ENCODE measurements around the gene RALGPS2. TPM values are rescaled to one million over a fixed set of nuclear protein-coding genes. Genes with fewer than 3 reads are reported as not detected.

Gene RALGPS2
- total RNA-seq, 1 donor, result 38.0 TPM

DNA sequence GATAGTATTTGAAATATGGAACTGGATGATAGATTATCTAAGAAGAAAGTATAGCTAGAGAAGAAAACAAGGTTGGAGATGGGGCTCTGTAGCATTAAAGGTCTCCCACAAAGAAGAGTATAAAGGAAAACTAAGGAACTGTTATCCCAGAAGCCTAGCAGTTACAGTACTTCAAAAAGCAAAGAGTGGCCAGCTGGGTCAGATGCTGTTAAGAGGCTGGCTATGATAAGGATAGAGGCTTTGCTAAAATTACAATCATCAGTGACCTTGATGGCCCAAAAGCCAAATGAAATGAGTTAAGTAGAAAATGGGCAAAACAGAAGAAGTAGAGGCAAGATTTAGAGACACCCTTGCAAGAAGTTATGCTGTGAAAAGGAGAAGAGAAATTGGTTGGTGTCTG lies 170.9 kb downstream of the RALGPS2 start:
- no peak for DNase-seq (ENCODE audit: low read depth)
- no peak overlapping the region for H3K4me3 ChIP-seq (ENCODE audit: low read depth, low read length)
- TF ChIP-seq, protein P1, sequence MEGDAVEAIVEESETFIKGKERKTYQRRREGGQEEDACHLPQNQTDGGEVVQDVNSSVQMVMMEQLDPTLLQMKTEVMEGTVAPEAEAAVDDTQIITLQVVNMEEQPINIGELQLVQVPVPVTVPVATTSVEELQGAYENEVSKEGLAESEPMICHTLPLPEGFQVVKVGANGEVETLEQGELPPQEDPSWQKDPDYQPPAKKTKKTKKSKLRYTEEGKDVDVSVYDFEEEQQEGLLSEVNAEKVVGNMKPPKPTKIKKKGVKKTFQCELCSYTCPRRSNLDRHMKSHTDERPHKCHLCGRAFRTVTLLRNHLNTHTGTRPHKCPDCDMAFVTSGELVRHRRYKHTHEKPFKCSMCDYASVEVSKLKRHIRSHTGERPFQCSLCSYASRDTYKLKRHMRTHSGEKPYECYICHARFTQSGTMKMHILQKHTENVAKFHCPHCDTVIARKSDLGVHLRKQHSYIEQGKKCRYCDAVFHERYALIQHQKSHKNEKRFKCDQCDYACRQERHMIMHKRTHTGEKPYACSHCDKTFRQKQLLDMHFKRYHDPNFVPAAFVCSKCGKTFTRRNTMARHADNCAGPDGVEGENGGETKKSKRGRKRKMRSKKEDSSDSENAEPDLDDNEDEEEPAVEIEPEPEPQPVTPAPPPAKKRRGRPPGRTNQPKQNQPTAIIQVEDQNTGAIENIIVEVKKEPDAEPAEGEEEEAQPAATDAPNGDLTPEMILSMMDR (IDR thresholded peaks at IDR 0.05; ENCODE audit: insufficient read depth, low read depth, low read length), result no peak

DNA sequence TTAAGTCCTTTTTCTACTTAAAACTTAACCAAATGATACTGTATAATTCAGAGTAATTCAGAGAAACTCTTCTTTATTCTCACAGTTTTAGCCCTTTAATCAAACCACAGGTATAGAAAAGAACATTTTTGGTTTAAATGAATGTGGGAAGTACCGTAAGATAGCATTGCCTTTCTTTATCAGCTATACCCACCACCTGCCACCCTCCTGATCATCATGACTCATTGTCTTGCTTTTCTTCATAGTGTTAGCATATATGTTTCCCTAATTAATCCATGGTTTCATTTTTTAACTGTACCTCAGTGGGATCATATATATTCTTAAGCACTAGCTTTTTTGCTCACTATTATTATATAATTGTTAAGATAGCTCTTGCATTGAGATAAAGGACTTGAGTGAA lies 173.4 kb downstream of the RALGPS2 start:
- H3K4me3 ChIP-seq (ENCODE audit: low read depth, low read length), result no peak overlapping the region
- no peak for DNase-seq (ENCODE audit: low read depth)
- TF ChIP-seq, protein P1 (IDR thresholded peaks at IDR 0.05; ENCODE audit: insufficient read depth, low read depth, low read length), result no peak

DNA sequence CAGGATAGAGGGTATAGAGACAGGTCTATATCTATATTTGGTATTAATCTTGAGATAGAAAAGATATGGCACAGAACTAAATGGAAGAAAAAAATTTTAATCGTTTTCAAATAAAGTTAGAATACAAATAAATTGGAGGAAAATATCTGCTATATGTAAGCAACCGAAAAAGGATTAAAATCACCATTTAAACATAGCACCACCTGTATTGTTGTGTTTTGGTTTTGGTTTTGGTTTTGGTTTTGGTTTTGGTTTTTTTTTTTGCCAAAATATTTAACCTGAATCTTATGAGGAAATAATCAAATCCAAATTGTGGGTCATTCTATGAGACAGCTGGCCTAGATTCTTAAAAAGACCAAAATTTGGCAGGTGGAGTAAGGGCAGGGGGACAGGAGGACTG lies 174.4 kb downstream of the RALGPS2 start:
- no peak for DNase-seq (ENCODE audit: low read depth)
- H3K4me3 ChIP-seq (ENCODE audit: low read depth, low read length), result no peak overlapping the region
- TF ChIP-seq, protein P1 (IDR thresholded peaks at IDR 0.05; ENCODE audit: insufficient read depth, low read depth, low read length), result no peak

DNA sequence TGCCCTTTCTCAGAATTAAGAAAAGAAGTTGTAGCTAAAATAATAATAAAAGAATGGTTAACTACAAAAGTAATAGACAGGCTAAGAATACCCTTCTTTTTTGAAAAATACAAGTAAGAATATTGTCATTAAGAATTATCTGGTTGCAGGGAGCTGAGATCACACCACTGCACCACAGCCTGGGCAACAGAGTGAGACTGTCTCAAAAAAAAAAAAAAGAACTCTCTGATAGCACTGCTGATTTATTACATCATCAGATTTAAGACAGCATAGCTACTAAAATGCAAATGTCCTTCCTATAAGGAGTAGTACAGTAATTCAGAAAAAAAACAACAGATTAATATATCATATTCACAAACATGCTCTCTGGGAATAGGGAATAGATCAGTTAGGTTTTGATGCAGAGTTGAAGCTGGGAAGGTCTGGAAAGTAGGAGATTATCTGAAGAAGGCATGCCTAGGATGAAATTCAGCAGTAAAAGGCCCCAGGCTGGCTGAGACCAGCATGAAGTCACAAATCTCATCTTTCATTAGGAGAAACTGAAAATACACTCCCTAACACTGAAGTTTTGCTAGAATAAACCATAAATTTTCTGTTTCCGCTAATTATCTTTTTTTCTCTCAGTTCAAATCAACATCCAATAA lies 176.6 kb downstream of the RALGPS2 start:
- H3K4me3 ChIP-seq (ENCODE audit: low read depth, low read length), result no peak overlapping the region
- no peak for DNase-seq (ENCODE audit: low read depth)
- TF ChIP-seq, protein P1 (IDR thresholded peaks at IDR 0.05; ENCODE audit: insufficient read depth, low read depth, low read length), result no peak

DNA sequence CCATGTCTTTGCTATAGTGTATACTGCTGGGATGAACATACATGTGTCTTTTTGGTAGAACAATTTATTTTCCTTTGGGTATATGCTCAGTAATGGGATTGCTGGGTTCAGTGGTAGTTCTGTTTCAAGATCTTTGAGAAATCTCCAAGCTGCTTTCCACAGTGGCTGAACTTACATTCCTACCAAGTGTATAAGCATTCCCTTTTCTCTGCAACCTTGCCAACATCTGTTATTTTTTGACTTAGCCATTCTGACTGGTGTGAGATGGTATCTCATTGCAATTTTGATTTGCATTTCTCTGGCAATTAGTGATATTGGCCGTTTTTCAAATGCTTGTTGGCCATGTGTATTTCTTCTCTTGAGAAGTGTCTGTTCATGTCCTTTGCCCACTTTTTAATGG lies 183.3 kb downstream of the RALGPS2 start:
- TF ChIP-seq, protein P1 (IDR thresholded peaks at IDR 0.05; ENCODE audit: insufficient read depth, low read depth, low read length), result no peak
- H3K4me3 ChIP-seq (ENCODE audit: low read depth, low read length), result no peak overlapping the region
- DNase-seq (ENCODE audit: low read depth), result peak; percentile 33

DNA sequence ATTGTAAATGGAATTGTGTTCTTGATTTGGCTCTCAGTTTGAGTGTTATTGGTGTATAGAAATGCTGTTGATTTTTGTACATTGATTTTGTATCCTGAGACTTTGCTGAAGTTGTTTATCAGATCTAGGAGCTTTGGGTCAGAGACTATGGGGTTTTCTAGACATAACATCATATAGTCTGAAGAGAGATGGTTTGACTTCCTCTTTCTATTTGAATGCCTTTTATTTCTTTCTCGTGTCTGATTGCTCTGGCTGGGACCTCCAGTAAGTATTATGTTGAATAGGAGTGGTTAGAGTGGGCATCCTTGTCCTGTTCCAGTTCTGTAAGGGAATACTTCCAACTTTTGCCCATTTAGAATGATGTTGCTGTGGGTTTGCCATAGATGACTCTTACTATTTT lies 185.0 kb downstream of the RALGPS2 start:
- TF ChIP-seq, protein P1 (IDR thresholded peaks at IDR 0.05; ENCODE audit: insufficient read depth, low read depth, low read length), result no peak
- no peak overlapping the region for H3K4me3 ChIP-seq (ENCODE audit: low read depth, low read length)
- DNase-seq (ENCODE audit: low read depth), result no peak

DNA sequence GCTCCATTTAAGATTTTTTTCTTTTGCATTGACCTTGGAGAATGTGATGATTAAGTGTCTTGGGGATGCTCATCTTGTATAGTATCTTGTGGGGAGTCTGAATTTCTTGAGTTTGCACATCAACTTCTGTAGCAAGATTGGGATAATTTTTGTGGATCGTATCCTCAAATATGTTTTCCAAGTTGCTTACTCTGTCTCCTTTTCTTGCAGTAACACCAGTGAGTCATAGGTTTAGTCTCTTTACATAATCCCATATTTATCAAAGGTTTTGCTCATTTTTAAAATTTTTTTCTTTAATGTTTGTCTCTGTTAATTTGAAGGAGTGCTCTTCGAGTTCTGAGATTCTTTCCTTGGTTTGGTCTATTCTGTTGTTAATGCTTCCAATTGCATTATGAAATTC lies 187.6 kb downstream of the RALGPS2 start:
- no peak overlapping the region for H3K4me3 ChIP-seq (ENCODE audit: low read depth, low read length)
- TF ChIP-seq, protein P1 (IDR thresholded peaks at IDR 0.05; ENCODE audit: insufficient read depth, low read depth, low read length), result no peak
- peak; percentile 9 for DNase-seq (ENCODE audit: low read depth)
